KBM-7 (cell line): ENCODE results near the gene B4GALT5.

ENCODE experiments used
- DNase-seq: peaks from one replicate; pipeline ENCODE4 v3.0.0-alpha.2; 2015
- in situ Hi-C: fragments of 300-500 bp; cut with MboI; formaldehyde crosslinking; loops from 2 replicates; pipeline ENCODE4 v1.14.3; 2020; ENCODE audit warnings: low sequenced_read_pairs, low pct_unique_long_range_greater_than_20kb, mixed read lengths

The B4GALT5 gene

DNA sequence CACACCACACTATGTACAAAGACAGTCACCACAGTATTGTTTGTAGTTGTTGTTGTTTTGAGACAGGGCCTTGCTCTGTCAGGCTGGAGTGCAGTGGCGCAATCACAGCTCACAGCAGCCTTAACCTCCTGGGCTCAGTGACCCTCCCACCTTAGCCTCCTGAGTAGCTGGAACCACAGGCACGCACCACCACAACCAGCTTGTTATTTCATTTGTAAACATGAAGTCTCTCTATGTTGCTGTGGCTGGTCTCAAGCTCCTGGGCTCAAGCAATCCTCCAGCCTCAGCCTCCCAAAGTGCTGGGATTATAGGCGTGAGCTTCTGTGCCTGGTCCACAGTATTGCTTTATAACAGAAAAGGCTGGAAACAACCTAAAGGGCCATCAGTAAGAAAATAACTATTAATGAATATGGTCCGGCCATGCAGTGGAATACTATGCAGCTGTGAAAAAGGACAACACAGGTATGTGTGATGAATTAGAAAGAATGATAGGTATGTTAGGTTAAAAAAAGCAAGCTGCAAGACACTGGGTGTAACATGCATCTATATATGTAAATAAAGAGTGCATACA lies 115.8 kb downstream of the B4GALT5 start:
- DNase-seq = no peak
- in situ Hi-C loops = no loop called here

DNA sequence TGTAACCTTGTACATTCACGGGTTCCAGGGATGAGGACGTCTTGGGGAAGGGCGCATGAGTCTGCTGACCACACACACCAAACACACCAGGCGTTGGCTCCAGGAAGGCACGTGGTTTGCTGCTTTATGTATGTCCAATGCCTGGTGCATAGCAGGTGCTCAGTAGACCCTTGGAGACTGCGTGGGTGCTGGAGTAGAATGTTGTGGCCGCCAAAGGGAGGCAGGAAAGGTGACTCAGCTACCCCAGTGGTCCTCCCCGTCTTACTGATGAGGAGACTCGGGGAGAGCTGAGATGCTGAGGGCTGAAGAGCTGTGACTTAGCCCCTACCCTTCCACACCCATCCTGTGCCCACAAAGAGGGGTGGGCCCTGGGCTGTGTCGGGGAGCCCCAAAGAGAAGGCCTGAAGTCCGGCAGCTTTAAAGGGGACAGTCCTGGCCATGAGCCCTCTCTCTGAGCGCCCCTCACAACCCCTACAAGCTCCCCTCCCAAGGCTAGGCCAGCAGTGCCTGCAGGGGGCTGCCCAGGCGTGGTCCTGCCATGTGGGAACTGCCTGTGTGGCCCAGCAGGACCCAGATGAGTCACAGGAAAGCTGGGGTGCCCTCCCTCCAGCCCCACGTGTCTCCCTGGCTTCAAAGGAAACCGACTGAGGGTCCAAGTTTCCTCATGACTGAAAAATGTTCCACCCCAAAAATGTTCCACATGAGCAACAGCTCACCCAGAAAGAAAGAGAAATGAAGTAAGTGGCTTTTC lies 117.7 kb downstream of the B4GALT5 start:
- in situ Hi-C loops = no loop called here
- DNase-seq = no peak

GRCh38 chr20:49595346-49595745 lies 118.3 kb downstream of the B4GALT5 start:
- in situ Hi-C loops = no loop called here
- DNase-seq = no peak

GRCh38 chr20:49594931-49595315 lies 118.8 kb downstream of the B4GALT5 start:
- no peak for DNase-seq
- in situ Hi-C loops = no loop called here

- DNase-seq = no peak
- in situ Hi-C loops = no loop called here
Measured at GRCh38 chr20:49594143-49594930, 119.3 kb downstream of the B4GALT5 start.

- DNase-seq = no peak
- in situ Hi-C loops = no loop called here
Measured at GRCh38 chr20:49593466-49594142, 120.1 kb downstream of the B4GALT5 start.

DNA sequence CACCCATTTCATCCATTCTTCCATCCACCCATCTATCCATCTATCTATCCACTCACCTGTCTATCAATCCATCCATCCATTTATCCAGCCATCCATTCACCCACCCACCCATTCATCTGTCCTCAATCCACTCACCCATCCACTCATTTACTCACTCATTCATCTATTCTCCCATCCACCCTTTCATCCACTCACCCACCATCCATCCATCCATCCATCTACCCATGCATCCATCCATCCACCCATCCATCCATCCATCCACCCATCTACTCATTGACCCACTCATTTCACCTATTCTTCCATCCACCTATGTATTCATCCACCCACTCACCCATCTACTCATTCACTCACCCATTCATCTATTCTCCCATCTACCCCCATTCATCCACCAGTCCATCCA lies 121.6 kb downstream of the B4GALT5 start:
- no peak for DNase-seq
- in situ Hi-C loops = no loop called here

DNA sequence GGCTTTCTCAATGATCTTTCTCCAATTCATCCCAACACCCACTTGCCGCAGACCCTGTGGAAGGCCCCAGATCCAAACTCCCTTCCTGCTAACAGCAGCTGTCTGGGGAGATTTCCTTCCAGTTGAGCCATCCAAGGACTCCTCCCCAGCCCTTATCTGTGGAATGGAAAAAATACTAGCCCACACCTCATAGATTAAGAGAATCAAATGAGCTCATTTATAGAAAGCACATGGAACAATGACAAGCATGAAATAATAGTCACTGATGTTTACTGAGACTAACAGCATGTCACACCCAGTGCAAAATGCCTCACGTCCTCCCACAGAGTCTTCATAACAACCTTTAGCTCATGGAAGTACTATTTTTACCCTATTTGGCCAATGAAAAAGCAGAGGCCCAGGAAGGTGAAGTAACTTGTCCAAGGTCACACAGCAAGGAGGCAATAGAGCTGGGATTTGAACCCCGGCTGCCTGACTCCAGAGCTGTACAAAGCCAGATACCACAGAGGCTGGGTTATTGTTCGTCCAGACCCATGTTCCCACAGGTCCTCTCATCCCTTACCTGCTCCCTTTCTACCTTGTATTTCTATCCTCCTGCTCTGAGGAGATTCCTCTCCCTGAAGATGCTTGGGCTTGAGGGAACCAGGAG lies 122.3 kb downstream of the B4GALT5 start:
- no peak for DNase-seq

GRCh38 chr20:49590163-49591017 lies 123.3 kb downstream of the B4GALT5 start:
- peak; percentile 35 for DNase-seq
- in situ Hi-C loops = no loop called here

More for the DNA sequence above, 122.3 kb downstream of the B4GALT5 start:
- in situ Hi-C loops = no loop called here

DNA sequence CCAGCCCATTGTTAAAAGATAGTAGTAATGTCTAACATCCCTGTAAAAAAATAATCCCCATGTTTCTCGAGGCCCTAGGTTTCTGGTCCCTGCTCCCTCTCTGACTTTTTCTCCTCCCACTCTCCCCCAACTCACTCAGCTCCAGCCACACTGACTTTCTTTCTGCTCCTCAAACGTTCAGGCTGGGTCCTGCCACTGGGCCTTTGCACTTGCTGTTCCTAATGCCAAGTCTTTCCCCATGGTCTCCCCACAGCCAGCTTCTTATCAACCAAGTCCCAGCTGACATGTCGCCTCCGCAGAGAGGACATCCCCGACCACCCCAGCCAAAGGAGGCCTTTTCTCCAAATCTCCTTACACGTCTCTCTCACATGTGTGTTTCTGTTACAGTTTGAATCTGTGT lies 123.9 kb downstream of the B4GALT5 start:
- DNase-seq = no peak
- in situ Hi-C loops = no loop called here

DNA sequence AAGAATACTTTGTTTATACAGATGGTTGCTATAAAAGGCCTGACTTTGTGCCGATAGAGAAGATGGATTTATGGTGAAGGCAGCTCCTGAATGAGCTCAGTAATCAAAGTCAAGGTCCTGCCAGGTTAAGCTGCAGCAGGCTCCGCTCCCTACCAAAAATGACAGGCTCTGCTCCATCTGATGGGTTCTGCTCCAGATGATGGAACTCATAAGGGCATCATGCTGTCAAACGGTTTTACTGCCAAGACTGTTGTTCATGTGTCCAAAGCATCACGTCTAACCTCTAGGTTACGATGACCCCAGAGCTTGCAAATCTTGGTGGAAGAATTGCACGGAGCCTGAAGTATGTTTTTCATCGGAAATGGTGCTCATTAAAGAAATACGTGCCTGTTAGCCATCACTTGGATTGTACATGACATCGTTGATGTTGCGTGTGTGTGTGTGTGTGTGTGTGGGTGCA lies 126.5 kb downstream of the B4GALT5 start:
- in situ Hi-C loops = no loop called here
- no peak for DNase-seq

DNA sequence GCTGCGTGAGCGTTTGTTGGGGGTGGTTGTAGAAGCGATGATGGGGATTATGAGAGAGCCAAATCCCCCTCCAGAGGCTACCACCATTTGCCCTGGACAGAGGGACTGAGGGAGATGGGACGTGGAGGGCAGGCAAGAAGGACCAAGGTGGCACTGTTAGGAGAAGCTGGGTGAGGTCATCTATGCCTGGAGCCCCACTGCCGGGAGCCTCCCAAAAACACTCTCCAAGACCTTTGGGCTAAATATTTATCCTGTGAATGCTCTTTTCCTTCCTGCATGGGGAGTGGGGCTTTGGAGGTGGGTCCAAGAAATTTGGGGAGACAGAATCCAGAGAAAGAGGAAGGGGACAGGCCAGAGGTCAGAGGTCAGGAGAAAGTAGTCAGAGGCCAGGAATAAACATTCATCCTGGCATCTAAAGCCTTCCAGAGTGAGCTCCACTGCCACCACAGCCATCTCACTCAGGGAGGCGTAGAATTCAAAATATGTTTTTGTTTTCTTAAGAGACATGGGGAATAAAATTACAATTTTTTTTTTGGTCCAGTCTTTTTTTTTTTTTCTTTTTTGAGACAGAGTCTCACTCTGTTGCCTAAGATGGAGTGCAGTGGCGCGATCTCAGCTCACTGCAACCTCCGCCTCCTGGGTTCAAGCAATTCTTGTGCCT lies 128.0 kb downstream of the B4GALT5 start:
- in situ Hi-C loops = no loop called here
- DNase-seq = no peak

DNA sequence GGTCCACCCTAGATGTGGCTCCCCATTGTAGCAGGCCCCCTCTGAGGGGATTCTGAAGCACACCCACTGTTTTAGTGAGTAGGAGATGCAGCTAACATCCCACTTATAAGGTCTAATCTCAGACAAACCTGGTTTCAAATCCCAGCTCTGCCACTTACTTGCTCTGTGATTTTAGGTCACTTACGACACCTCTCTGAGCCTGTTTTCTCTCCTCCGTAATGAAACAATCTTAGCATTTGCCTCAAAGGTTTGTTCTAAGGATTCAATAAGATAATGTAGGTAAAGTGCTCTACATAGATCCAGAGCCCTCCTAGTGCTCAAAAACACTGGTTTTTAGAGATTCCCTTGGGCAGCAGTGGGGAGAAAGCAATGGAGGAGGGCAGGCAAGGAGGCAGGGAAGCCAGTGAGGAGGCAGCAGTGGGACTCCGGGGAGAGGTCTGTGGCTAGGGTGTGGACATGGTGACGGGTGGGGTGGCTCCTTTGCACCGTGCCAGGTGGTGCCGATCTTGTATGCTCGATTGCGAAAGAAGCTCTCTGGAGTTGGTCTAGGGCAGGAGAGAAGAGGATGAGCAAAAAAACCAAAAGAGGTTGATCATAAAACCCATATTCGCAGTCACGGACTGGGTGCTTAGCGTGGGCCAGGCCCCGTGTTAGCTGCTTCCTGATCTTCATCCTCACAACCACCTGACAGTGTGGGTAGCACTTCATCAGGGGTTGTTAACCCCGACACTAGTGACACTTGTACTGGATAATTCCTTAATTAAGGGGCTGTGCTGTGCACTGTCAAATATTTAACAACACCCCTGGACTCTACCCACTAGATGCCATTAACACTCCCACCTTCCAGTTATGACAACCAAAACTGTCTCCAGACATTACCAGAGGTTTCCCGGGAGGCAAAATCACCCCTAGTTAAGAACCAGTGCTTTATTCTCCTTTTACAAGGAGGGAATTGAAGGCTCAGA lies 129.0 kb downstream of the B4GALT5 start:
- no peak for DNase-seq
- in situ Hi-C loops = no loop called here

DNA sequence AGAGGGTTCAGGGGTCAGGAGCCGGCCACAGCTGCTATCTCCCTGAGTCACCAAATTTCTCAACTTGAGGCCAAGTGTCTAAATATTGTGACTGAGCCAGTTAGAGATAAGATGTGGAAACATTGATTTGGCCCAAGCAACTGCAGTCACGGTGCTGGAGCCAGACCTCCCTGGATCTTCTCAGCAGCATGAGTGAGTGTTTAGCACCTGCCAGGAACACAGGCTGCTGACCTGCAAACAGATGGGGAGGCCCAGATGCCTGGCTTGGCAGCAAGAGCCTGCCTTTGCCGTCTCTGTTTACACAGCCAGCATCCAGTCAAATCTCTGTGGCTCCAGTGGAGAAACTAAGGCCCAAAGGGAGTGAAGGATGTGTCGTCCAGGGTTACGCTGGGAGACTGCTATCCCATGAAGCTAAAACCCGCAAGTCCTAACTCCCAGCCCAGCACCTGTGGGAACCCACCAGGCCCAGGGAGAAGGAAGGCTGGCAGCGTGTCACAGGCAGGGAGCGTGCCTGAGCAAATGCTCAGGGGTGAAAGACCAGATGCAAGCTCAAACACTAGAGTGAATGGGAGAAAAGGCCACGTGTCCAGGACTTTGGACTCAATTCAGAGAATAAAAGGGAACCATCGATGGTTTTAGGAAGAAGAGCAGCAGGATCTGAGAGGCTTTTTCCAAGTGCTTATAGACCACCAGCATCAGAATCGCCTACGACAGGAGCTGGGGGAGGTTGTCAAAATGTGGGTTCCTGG lies 129.8 kb downstream of the B4GALT5 start:
- in situ Hi-C loops = no loop called here
- DNase-seq = no peak

DNA sequence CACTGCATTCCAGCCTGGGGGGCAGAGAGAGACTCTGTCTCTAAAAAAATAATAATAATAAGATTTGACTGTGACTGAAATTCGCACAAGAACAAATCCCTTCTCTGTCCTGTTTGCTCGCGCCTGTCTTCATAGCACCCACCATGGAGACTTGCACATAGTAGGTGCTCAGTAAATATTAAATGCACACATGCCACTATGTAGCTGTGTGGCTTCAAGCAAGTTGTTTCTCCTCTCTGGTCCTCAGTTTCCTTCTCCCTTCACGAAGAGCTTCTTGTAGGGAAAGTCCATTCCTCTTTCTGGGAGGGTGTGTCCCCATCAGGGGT lies 130.4 kb downstream of the B4GALT5 start:
- DNase-seq = no peak
- in situ Hi-C loops = no loop called here
